Neural progenitor cell (in vitro differentiated cells): Measurements from ENCODE around the gene SMPDL3A. TPM values are rescaled to one million over a fixed set of nuclear protein-coding genes. Genes with fewer than 3 reads are reported as not detected.

ENCODE experiments used
- DNase-seq: peaks from one replicate; pipeline ENCODE4 v3.0.0-alpha.2; 2016; ENCODE audit warnings: low spot score
- H2AFZ ChIP-seq: fragments of 200-600 bp; sonication (generic); replicated peaks from 2 replicates; pipeline ENCODE4 v1.6.1; 2016; ENCODE audit warnings: antibody characterized with exemption
- H3F3A ChIP-seq: fragments of 200-600 bp; sonication (generic); 2 replicates; pipeline ENCODE4 v1.6.1; 2016; ENCODE audit warnings: antibody characterized with exemption, low read depth
- H3K27ac ChIP-seq: fragments of 200-600 bp; sonication (generic); 2 replicates; pipeline ENCODE4 v1.5.1; 2016; ENCODE audit warnings: mild to moderate bottlenecking
- H3K27me3 ChIP-seq: fragments of 200-600 bp; sonication (generic); 2 replicates; pipeline ENCODE4 v1.6.1; 2016; ENCODE audit warnings: mild to moderate bottlenecking, moderate library complexity
- H3K36me3 ChIP-seq: fragments of 200-600 bp; sonication (generic); 2 replicates; pipeline ENCODE4 v1.5.1; 2016
- H3K4me1 ChIP-seq: fragments of 200-600 bp; sonication (generic); 2 replicates; pipeline ENCODE4 v1.6.1; 2016; ENCODE audit warnings: mixed run types
- H3K4me2 ChIP-seq: fragments of 200-600 bp; sonication (generic); 2 replicates; pipeline ENCODE4 v1.6.1; 2016
- H3K4me3 ChIP-seq: fragments of 200-600 bp; sonication (generic); 2 replicates; pipeline ENCODE4 v1.5.1; 2016
- H3K79me2 ChIP-seq: fragments of 200-600 bp; sonication (generic); 2 replicates; pipeline ENCODE4 v1.6.1; 2016; ENCODE audit warnings: low read depth
- H3K9ac ChIP-seq: fragments of 200-600 bp; sonication (generic); 2 replicates; pipeline ENCODE4 v1.6.1; 2016
- H3K9me3 ChIP-seq: fragments of 200-600 bp; sonication (generic); 2 replicates; pipeline ENCODE4 v1.5.1; 2016; ENCODE audit warnings: low read depth
- H4K20me1 ChIP-seq: fragments of 200-600 bp; sonication (generic); 2 replicates; pipeline ENCODE4 v1.6.1; 2016; ENCODE audit warnings: low read depth
- H3K27ac Mint-ChIP-seq: 3 replicates; pipeline ENCODE4 v1.8.0; 2021; ENCODE audit warnings: mixed read lengths
- H3K27me3 Mint-ChIP-seq: 2 replicates; pipeline ENCODE4 v1.8.0; 2022; ENCODE audit warnings: low read depth, mild to moderate bottlenecking, inconsistent platforms, moderate library complexity, mixed read lengths; ENCODE audit not compliant: insufficient read depth
- H3K36me3 Mint-ChIP-seq: 3 replicates; pipeline ENCODE4 v1.8.0; 2021; ENCODE audit warnings: mixed read lengths
- H3K4me1 Mint-ChIP-seq: 3 replicates; pipeline ENCODE4 v1.8.0; 2021; ENCODE audit warnings: mixed read lengths
- H3K4me3 Mint-ChIP-seq: 3 replicates; pipeline ENCODE4 v1.8.0; 2021; ENCODE audit warnings: mild to moderate bottlenecking, moderate library complexity, mixed read lengths
- H3K9me3 Mint-ChIP-seq: 3 replicates; pipeline ENCODE4 v1.8.0; 2020; ENCODE audit warnings: mixed read lengths
- EZH2 ChIP-seq: fragments of 200-600 bp; sonication (generic); IDR thresholded peaks from 2 replicates; pipeline ENCODE4 v1.6.1; 2017; ENCODE audit warnings: antibody characterized with exemption, mild to moderate bottlenecking, moderate library complexity
- EZH2phosphoT487 ChIP-seq: fragments of 200-600 bp; sonication (generic); IDR thresholded peaks from 2 replicates; pipeline ENCODE4 v1.6.1; 2017; ENCODE audit warnings: antibody characterized with exemption
- small RNA-seq: library from RNA; depleted of rRNA; stranded (forward); fragments of <200 nt; gene quantifications from one replicate; pipeline ENCODE3, GENCODE V24; 2015
- total RNA-seq: library from RNA; depleted of rRNA; stranded (reverse); fragments of >200 nt; gene quantifications from 2 replicates; pipeline ENCODE4 v1.2.3, GENCODE V29; 2015; ENCODE audit warnings: low replicate concordance
- TF ChIP-seq, protein P1 (sequence below): fragments of 200-600 bp; sonication (generic); IDR thresholded peaks from 2 replicates; pipeline ENCODE4 v1.5.1; 2017; ENCODE audit warnings: antibody characterized with exemption, mild to moderate bottlenecking

Gene SMPDL3A
- total RNA-seq, 1 donor from 2014 or later: 2.0 TPM

DNA sequence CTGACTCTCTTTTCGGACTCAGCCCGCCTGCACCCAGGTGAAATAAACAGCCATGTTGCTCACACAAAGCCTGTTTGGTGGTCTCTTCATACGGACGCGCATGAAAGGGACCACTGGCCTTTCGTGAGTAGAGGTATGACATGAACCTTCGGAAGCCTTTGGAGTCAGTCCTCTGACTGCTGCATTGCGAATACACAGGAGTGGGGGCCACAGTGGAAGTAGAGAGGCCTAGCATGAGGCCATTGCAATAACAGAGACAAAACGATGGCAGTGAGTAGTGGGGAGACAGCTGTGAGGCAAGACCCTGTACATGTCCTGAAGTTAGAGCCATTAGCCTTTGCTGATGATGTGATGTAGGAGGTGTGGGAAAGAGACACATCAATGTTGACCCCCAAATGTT, 56.4 kb downstream of the SMPDL3A start:
- Histone ChIP-seq H3F3A (no peaks in the 10 kb centered on the region), H3K9me3 (no peaks in the 10 kb centered on the region), H3K9ac (no peak overlapping the region), H2AFZ (no peak overlapping the region), H3K36me3 (no peaks in the 10 kb centered on the region), H4K20me1 (no peaks in the 10 kb centered on the region), H3K4me2 (no peak overlapping the region), H3K27me3 (no peaks in the 10 kb centered on the region), H3K27ac (no peak overlapping the region), H3K4me1 (no peaks in the 10 kb centered on the region), H3K79me2 (no peaks in the 10 kb centered on the region), H3K4me3 (no peak overlapping the region)
- H3K4me3 Mint-ChIP-seq: no peak overlapping the region
- H3K27me3 Mint-ChIP-seq: peaks cover 2% of the 10 kb centered on the region
- H3K27ac Mint-ChIP-seq: no peak overlapping the region
- H3K4me1 Mint-ChIP-seq: no peaks in the 10 kb centered on the region
- H3K9me3 Mint-ChIP-seq: peaks cover 4% of the 10 kb centered on the region
- peaks cover 2% of the 10 kb centered on the region for H3K36me3 Mint-ChIP-seq
- TF ChIP-seq EZH2phosphoT487 (no peak), EZH2 (no peak)
- TF ChIP-seq, protein P1, sequence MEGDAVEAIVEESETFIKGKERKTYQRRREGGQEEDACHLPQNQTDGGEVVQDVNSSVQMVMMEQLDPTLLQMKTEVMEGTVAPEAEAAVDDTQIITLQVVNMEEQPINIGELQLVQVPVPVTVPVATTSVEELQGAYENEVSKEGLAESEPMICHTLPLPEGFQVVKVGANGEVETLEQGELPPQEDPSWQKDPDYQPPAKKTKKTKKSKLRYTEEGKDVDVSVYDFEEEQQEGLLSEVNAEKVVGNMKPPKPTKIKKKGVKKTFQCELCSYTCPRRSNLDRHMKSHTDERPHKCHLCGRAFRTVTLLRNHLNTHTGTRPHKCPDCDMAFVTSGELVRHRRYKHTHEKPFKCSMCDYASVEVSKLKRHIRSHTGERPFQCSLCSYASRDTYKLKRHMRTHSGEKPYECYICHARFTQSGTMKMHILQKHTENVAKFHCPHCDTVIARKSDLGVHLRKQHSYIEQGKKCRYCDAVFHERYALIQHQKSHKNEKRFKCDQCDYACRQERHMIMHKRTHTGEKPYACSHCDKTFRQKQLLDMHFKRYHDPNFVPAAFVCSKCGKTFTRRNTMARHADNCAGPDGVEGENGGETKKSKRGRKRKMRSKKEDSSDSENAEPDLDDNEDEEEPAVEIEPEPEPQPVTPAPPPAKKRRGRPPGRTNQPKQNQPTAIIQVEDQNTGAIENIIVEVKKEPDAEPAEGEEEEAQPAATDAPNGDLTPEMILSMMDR: no peak
- DNase-seq: no peak

DNA sequence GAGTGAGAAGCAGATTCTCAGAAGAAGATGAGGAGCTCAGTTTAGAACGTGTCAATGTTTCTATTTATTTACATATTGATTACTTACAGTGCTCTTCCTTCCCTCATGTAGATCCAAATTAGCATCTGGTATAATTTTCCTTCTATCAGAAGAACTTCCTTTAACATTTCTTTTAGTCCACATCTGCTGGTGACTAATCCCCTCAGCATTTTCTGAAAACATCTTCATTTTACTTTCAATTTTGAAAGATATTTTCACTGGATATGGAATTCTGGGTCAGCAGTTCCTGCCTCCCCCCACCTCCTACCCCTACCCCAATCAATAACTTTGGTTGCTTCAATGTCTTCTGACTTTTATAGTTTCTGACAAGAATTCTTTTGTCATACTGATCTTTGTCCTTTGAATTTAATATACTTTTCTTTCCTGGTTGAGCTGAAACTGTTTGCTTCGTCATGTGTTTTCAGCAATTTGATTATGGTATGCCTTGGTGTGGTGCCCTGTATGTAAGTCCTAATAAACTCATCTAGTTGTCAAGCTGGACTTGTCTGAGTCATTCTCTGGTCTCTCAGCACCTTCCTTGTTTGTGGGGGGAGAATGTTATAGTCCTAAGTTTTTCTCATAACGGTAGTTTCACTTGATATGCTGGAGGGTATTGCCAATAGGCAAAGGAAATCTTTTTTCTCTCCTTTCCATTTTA, 57.0 kb downstream of the SMPDL3A start:
- H3K27ac Mint-ChIP-seq: no peak overlapping the region
- Histone ChIP-seq H3K4me1 (no peaks in the 10 kb centered on the region), H3K9ac (no peak overlapping the region), H4K20me1 (no peaks in the 10 kb centered on the region), H3K4me2 (no peak overlapping the region), H3K4me3 (no peak overlapping the region), H3K27ac (no peak overlapping the region), H2AFZ (no peak overlapping the region), H3K27me3 (no peaks in the 10 kb centered on the region), H3K36me3 (no peaks in the 10 kb centered on the region), H3K9me3 (no peaks in the 10 kb centered on the region), H3K79me2 (no peaks in the 10 kb centered on the region), H3F3A (no peaks in the 10 kb centered on the region)
- no peaks in the 10 kb centered on the region for H3K27me3 Mint-ChIP-seq
- peaks cover 5% of the 10 kb centered on the region for H3K36me3 Mint-ChIP-seq
- no peak for DNase-seq
- H3K4me1 Mint-ChIP-seq: peaks cover 4% of the 10 kb centered on the region
- H3K4me3 Mint-ChIP-seq: no peak overlapping the region
- H3K9me3 Mint-ChIP-seq: peaks cover 10% of the 10 kb centered on the region
- TF ChIP-seq, protein P1: no peak

DNA sequence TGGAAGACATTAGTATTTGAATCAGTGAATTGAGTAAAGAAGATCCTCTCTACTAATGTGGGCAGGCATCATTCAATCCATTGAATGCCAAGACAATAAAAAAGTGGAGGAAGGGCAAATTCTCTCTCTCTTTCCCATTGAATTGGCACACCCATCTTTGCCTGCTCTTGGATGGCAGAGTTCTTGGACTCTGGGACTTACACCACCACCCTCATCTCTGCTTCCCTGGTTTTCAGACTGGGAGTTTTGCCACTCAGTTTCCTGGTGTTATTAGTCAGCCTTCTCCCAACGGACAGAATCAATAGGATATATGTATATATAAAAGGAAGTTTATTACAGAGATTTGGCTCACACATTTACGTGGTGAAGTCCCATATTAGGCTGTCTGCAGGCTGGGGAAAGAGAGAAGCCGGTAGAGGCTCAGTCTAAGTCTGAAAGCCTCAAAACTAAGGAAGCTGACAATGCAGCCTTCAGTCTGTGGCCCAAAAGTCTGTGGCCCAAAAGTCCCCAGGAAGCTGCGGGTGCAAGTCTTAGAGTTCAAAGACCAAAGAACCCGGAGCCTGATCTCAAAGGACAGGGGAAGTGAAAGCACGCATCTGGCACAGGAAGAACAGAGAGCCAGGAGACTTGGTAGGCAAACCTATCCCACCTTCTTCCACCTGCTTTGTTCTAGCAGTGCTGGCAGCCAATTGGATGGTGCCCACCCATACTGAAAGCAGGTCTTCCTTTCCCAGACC, 64.4 kb downstream of the SMPDL3A start:
- Mint-ChIP-seq H3K4me1 (peaks cover 4% of the 10 kb centered on the region), H3K27me3 (no peaks in the 10 kb centered on the region)
- H3K4me2 ChIP-seq: no peak overlapping the region

More for the DNA sequence above, 64.4 kb downstream of the SMPDL3A start:
- Mint-ChIP-seq H3K27ac (no peak overlapping the region), H3K36me3 (peaks cover 5% of the 10 kb centered on the region), H3K9me3 (peaks cover 8% of the 10 kb centered on the region), H3K4me3 (no peak overlapping the region)
- TF ChIP-seq, protein P1: no peak
- TF ChIP-seq EZH2phosphoT487 (no peak), EZH2 (no peak)
- H3K4me1 ChIP-seq: no peaks in the 10 kb centered on the region
- no peak overlapping the region for H3K9ac ChIP-seq
- no peak overlapping the region for H3K4me3 ChIP-seq
- no peaks in the 10 kb centered on the region for H3K79me2 ChIP-seq
- no peaks in the 10 kb centered on the region for H3K27me3 ChIP-seq
- no peak overlapping the region for H2AFZ ChIP-seq
- H4K20me1 ChIP-seq: no peaks in the 10 kb centered on the region
- H3F3A ChIP-seq: no peaks in the 10 kb centered on the region
- H3K36me3 ChIP-seq: no peaks in the 10 kb centered on the region
- no peaks in the 10 kb centered on the region for H3K9me3 ChIP-seq
- DNase-seq: no peak
- H3K27ac ChIP-seq: no peak overlapping the region

Small RNA genes within 50 kb of the gene (small RNA-seq; reads per million reads assigned to genes)
- gene RN7SL564P: not detected

Other genes with a start within 250 kb of the SMPDL3A start
- gene PKIB, start 178.9 kb upstream of the SMPDL3A start, total RNA-seq: 153 and 202 TPM in 2 replicates
- gene FABP7, start 9.5 kb upstream of the SMPDL3A start, total RNA-seq: 37.3 and 58.2 TPM in 2 replicates
- gene CLVS2, start 207.0 kb downstream of the SMPDL3A start, total RNA-seq: 0.84 and 1.8 TPM in 2 replicates